Measurements from ENCODE around the gene GRHPR.

GRHPR gene

DNA sequence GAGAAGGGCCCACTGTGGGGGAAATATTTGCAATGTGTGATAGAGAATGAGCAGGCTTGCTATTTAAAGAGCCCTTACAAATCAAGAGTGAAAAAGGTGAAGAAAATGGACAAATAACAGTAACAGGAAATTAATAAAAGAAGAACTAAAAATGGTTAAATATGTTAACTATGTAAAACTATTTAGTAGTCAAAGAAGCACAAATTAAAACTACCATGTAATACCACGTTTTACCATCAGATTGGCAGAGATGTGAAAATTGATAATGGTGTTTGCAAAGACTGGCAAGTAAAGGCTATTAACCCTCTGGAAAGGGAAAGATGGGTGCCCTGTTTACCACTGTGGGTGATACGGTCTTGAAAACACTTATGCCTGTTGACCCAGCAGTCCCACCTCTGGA lies 23.2 kb upstream of the GRHPR start:
- no peak for DNase-seq

GRCh38 chr9:37404590-37404989 lies 17.9 kb upstream of the GRHPR start:
- no peak for DNase-seq

DNA sequence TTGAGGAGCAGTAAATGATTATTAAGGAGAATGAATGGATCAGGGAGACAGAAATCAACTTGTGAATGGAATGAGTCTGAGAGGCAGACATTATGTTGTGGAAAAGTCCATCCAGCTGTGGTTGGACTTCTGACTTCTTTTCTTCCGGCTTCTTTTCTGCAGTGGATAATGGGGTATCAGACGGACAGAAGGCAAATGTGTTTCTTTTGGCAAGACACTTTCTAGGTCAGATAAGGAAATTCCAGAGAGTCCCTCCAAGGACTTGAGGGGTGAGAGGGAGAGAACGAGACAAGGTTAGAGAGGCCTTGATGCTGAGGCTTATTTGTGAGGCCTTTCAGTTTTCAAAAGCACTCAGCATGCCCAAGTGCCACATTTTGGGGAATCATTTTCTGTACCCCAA lies 17.1 kb upstream of the GRHPR start:
- no peak for DNase-seq

GRCh38 chr9:37405764-37406380 lies 16.6 kb upstream of the GRHPR start:
- no peak for DNase-seq

GRCh38 chr9:37406603-37407401 lies 15.7 kb upstream of the GRHPR start:
- no peak for DNase-seq

GRCh38 chr9:37407468-37407867 lies 15.0 kb upstream of the GRHPR start:
- DNase-seq = no peak

GRCh38 chr9:37408933-37409710 lies 13.4 kb upstream of the GRHPR start:
- DNase-seq = peak; percentile 52

GRCh38 chr9:37410354-37410861 lies 12.1 kb upstream of the GRHPR start:
- no peak for DNase-seq

GRCh38 chr9:37410969-37411785 lies 11.3 kb upstream of the GRHPR start:
- no peak for DNase-seq

DNA sequence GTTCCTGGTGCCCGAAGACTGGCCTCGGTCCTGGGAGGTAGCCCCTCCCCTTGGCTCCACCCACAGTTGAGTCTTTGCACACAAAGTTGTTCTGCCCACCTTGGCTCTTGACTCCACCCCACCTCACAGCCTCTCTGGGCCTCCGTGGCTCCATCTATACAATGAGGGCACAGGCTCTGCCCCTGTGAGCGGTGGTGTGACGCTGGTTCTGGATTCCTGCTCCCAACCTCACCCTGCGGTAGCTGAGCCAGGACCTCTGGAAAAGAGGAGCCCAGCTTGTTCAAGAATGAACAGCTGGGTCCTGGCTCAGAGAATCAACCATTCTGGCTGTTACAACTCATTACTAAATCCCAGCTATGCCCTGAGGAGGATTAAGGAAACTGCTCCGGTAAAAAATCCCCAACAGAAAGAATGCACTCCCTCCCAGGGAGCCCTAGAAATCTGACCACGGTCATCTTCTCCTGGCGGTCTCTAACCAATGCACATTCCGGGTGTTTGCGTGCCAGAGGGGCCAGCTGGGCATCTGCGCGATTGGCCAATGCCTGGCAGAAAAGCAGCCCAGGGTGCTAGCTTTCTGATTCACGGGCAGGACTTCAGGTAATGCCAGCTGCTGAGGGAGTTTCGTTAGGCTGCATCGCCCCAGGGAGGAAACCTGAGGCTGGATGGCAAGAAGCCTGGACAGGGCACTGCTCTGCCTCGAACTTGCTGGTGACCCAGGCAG lies 9.9 kb upstream of the GRHPR start:
- no peak for DNase-seq

- DNase-seq = no peak
Measured at GRCh38 chr9:37413311-37413710, 9.2 kb upstream of the GRHPR start.

DNA sequence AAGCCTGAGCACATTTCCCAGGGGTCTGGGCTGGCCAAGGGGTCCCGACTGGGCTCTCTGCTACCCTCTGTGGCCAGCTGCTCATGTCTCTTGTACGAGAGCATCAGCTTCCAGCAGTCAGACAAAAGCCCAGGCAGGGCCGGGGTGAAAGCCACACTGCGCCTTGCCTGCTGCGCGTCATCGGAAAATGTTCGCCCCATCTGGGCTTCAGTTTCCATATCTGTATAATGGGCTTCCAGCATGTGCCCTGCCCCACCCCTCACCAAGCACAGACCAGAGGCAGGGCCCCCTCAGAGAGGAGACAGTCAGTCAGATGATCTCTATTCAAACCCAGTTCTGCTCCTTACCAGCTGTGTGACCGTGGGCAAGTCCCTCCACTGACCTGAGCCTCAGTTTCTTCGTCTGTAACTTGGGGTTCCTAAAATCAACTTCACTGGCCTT lies 8.0 kb upstream of the GRHPR start:
- DNase-seq = no peak

GRCh38 chr9:37415011-37415719 lies 7.3 kb upstream of the GRHPR start:
- peak; percentile 74 for DNase-seq

DNA sequence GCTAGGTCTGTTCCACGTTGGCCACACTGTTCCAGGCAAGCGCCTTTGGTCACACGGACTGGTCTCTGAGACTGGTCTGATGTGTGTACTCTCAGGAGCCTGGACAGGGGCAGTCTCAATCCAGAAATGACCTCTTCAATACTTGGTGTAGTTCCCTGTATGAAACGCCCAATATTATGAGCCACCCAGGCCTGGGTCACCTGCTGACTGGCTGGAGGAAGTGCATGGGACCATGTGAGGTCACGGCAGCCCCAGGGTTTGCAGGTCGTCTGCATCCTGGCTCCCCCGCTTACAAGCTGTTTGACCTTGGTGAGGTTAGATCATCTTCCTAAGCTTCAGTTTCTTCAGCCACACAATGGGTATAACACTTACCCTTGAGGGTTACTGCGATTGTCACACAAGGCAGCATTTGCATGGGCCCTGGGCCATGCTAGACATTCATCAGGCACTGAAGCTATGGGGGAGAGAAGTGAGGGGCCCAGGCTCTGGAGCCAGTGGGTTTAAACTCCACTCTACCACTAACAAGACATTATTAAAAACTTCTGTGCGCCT lies 5.2 kb upstream of the GRHPR start:
- DNase-seq = no peak

GRCh38 chr9:37417857-37418618 lies 4.5 kb upstream of the GRHPR start:
- DNase-seq = no peak

DNA sequence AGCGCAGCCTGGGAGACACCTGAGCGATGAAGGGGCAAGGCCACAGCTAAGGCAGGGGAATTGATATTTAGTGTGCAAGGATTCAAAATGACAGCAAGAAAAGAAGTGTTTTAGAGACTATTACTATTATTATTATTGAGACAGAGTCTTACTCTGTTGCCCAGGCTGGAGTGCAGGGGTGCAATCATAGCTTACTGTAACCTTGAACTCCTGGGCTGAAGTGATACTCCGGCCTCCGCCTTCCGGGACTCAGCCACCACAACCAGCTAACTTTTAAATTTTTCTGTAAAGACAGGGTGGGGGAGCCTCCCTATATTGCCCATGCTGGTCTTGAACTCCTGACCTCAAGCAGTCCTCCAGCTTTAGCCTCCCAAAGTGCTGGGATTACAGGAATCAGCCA lies 3.3 kb upstream of the GRHPR start:
- no peak for DNase-seq

DNA sequence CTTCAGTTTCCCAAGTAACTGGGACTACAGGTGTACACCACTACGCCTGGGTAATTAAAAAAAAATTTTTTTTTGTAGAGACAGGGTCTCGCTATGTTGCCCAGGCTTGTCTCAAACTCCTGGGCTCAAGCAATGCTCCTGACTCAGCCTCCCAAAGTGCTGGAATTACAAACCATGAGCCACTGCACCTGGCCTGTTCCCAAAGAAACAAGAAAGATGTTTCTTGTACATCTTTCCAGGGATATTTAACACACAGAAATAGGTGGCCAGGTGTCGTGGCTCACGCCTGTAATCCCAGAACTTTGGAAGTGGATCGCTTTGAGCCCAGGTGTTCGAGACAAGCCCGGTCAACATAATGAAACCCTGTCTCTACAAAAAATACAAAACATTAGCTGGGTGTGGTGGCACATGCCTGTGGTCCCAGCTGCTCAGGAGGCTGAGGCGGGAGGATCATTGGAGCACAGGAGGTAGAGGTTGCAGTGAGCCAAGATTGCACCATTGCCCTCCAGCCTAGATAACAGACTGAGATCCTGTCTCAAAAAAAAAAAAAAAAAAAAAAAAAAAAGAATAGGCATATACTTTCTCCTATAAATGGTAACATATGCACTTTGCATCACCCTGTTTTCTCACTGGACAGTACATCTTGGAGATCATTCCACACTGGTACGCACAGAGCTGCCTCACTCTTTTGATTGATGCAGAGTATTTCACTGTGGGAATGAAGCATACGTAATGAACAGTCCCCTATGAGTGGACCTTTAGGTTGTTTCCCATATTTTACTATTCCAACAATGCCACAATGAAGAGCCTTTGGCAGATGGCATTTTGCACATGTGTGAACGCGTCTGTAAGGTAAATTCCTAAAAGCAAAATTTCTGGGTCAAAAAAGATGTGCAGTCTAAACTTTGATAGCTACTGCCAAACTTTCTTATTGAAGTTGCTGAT lies 2.0 kb upstream of the GRHPR start:
- no peak for DNase-seq

- DNase-seq = no peak
Measured at GRCh38 chr9:37421914-37422288, 595 bp upstream of the GRHPR start.

- DNase-seq = no peak
Measured at GRCh38 chr9:37423508-37423907, 1.0 kb downstream of the GRHPR start.

Data from activated T-cell treated with anti-CD3 and anti-CD28 coated beads, Interleukin-2, amount 50 U/mL, for 1 hour (primary cell).